Stimulated activated CD8-positive, alpha-beta memory T cell treated with anti-CD3 and anti-CD28 coated beads, Interleukin-4, amount 100 ng/mL, for 48 hours (primary cell): Measurements from ENCODE around the gene NAAA.
"Not testable (repeated sequence)": the region's sequence is repeated elsewhere in the genome, so short reads cannot be mapped to it uniquely, and the experiment has no call there.

Source experiments
- DNase-seq: peaks from one replicate; pipeline ENCODE4 v3.0.0-alpha.2; 2020

Gene NAAA

GRCh38 chr4:75916091-75916661 lies 24.6 kb downstream of the NAAA start:
- DNase-seq, result no peak

- DNase-seq, result no peak
Observed at GRCh38 chr4:75912968-75913367, 27.8 kb downstream of the NAAA start.

DNA sequence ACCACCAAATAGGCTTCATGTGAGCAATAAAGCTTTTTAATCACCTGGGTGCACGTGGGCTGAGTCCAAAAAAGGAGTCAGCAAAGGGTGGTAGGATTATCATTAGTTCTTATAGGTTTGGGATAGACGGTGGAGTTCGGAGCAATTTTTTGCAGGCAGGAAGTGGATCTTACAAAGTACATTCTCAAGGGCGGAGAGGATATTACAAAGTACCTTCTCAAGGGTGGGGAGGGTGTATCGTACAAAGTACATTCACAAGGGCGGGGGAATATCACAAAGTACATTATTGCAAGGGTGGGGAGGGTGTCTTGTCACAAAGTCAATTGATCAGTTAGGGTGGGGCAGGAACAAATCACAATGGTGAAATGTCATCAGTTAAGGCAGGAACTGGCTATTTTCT lies 30.0 kb downstream of the NAAA start:
- DNase-seq, result not testable (repeated sequence)

GRCh38 chr4:75909405-75909804 lies 31.4 kb downstream of the NAAA start:
- DNase-seq, result no peak

GRCh38 chr4:75908555-75908954 lies 32.3 kb downstream of the NAAA start:
- no peak for DNase-seq

DNA sequence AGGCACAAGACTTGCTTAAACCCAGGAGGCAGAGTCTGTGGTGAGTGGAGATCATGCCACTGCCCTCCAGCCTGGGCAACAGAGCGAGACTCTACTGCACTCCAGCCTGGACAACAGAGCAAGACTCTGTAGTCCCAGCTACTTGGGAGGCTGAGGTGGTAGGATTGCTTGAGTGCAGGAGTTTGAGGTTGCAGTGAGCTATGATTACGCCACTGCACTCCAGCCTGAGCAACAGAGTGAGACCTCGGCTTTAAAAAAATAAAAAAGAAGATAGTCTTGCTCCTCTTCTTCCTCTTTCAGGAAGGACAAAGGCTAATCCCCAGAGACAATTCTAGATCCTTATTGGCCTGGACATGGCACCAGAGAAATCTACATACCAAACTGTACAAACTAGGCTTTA lies 32.8 kb downstream of the NAAA start:
- no peak for DNase-seq

- no peak for DNase-seq
Observed at GRCh38 chr4:75904076-75904475, 36.7 kb downstream of the NAAA start.

GRCh38 chr4:75902352-75902751 lies 38.5 kb downstream of the NAAA start, which contains the start of gene PPEF2:
Gene PPEF2 (minus strand): TSS chr4:75902452. CDS start chr4:75896325, 6,127 bp downstream.
- DNase-seq, result no peak

DNA sequence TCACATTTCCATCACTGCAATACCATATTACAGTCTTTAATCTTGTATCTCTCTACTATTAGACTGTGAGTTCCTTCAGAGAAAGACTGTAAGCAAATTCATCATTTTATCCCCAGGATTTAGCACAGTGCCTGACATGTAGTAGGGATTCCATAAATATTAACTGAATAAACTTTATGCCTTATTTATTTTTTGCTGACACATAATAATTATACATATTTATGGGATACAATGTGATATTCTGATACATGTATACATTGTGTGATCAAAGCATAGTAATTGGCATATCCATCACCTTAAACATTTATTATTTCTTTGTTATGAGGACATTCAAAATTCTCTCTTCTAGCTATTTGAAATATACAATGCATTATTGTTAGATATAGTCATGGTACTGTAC lies 42.3 kb downstream of the NAAA start:
- DNase-seq, result no peak

GRCh38 chr4:75895744-75896314 lies 45.0 kb downstream of the NAAA start:
- peak; percentile 25 for DNase-seq

DNA sequence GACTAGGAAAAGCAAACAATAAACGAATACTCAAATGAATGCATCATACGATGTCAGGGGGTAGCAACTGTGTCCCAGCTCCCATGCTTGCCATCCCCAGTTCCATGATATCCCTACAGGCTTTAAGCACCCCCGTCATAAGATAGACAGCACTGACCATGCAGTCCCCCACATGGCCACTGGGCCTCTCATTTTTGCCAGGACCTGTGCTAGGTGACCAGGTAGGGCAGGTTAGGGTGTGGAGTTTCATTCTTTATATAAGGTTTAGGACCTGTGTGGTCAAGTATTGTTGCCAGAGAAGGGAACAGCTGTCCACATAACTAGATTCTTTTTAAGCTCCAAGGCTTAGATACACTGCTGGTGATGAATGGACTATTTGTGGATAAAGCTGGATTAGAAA lies 48.3 kb downstream of the NAAA start:
- DNase-seq, result no peak

DNA sequence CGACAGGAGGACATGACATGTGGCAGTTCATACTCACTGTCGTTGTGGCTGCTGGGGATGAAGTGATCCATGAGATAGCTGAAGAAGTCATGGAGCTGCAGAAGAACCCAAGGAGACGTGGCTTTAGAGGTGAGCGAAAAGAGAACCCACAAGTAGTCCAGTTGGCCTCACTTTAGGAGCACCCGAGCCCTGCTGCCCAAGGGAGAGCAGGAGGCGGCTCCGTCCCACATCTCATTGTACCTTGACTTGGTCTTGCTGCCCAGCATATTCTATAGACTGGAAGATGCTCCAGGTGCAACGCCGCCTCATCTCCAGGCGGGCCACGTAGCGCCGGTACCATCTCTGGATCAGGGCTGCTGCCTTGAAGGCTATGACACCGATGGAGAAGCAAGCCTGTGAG lies 49.2 kb downstream of the NAAA start:
- DNase-seq, result no peak

- DNase-seq, result no peak
Observed at GRCh38 chr4:75889537-75890199, 51.1 kb downstream of the NAAA start.

- DNase-seq, result no peak
Observed at GRCh38 chr4:75886104-75886503, 54.7 kb downstream of the NAAA start.

DNA sequence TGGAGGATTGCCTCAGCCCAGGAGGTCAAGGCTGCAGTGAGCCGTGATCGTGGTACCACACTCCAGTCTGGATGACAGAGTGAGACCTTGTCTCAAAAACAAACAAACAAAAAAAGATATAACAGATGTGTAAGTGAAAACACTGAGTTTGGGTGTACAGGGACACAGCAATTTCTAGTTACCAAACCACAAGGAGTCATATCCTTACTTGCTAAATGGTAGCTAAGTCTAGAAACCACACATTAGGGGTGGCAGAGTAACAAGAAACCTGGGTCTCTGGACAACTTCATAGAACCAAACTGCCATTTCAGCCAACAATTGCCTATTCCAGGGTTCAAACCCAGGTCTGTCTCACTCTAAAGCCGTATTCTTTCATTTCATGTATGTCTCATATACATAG lies 59.3 kb downstream of the NAAA start:
- DNase-seq, result no peak

DNA sequence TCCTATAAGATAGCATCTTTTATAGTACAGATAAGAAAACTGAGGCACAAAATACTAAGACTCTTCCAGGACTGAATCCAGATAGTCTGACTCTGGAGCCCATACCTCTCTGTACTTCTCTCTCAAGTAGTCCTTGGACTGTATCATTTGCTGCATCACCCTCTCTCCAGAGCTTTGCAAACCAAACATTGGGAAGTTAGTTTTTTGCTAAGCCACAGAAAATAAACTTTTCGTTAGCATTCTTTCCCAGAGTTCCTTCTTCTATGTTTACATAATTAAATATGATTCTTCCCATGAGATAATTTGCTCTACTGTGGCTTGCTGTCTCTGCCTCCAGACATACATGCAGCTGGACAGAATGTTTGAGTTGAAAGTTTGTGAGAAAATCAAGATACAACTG lies 60.5 kb downstream of the NAAA start:
- no peak for DNase-seq

GRCh38 chr4:75878246-75878756 lies 62.5 kb downstream of the NAAA start:
- no peak for DNase-seq

DNA sequence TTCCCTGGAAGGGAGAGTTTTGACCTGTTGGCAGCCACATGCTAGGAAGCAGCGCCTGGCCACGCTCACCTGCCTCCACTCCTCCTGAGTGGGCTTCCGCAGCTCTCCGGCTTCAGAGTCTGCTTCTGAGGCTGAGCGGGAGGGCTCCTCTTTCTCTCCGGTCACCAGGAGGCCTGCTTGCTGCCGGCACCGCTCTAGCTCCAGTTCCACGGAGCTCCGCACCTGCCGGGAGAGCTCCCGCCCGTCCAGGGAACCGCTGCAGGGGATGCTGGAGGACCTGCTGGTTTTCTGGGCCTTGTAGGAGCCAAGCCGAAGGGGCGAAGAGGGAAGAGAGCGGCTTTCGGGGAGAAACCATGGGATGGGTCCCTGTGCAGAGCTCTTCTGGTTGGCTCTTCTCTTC lies 64.6 kb downstream of the NAAA start:
- no peak for DNase-seq

DNA sequence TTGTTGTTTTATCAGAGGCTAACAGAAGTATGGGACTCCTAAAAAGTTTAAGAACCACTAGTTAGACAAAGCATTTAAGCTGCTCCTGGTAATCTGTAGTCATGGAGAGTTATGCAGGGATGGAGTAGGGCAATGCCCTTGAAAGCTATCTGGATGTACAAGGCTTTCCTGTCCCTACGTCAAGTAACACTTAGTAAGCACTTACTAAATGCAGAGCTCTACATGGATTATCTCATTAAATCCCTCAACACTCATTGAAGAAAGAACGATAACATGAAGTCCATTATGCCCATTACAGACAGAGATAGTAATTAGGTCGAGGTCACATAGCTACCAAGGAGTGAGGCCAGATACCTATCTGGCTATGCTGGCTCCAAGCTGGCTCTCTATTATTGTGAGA lies 71.7 kb downstream of the NAAA start:
- DNase-seq, result no peak

DNA sequence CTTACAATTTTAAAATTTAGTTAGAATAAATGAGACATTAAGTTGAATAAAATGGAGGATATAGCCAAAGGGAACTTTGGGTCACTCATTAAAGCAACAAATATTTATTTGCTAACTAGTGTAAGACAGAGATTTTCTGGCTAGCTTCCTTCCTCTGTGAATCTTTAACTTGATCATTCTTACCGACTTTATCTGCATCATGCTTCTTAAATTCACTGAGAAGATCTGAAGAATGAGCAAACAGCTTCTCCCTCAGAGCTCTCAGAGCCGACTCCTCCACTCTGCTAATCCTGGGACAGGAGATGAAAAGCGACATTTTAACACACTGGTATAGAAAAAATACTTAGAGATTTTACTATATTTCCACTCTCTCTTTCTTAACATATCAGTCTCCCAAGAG lies 73.7 kb downstream of the NAAA start:
- no peak for DNase-seq
